Neural cell (in vitro differentiated cells): ENCODE data around the gene LCN10. TPM values are rescaled to one million over a fixed set of nuclear protein-coding genes. Genes with fewer than 3 reads are reported as not detected.

ENCODE experiments used
- H2AFZ ChIP-seq: fragments of 200-600, 300-800 bp; sonication (generic), shearing (Covaris generic); 2 replicates; pipeline ENCODE4 v1.6.0; 2014; ENCODE audit warnings: low read depth, mild to moderate bottlenecking, antibody characterized with exemption, low read length, moderate library complexity
- H3F3A ChIP-seq: fragments of 200-600 bp; shearing (Covaris generic); 2 replicates; pipeline ENCODE4 v1.6.1; 2016; ENCODE audit warnings: mild to moderate bottlenecking, moderate library complexity, mixed read lengths, antibody characterized with exemption, low read length; ENCODE audit not compliant: insufficient read depth, poor library complexity, severe bottlenecking
- H3K27ac ChIP-seq: fragments of 200-600, 300-800 bp; sonication (generic), shearing (Covaris generic); 2 replicates; pipeline ENCODE4 v1.5.1; 2014; ENCODE audit warnings: mild to moderate bottlenecking, low read length, moderate library complexity
- H3K27me3 ChIP-seq: fragments of 300-800, 200-600 bp; sonication (generic), shearing (Covaris generic); 2 replicates; pipeline ENCODE4 v1.6.0; 2014; ENCODE audit warnings: mild to moderate bottlenecking, low read depth, low read length, moderate library complexity; ENCODE audit not compliant: insufficient read depth
- H3K36me3 ChIP-seq: fragments of 300-800, 200-600 bp; sonication (generic), shearing (Covaris generic); 2 replicates; pipeline ENCODE4 v1.5.1; 2014; ENCODE audit warnings: mild to moderate bottlenecking, antibody characterized with exemption, low read length, moderate library complexity; ENCODE audit not compliant: insufficient read depth
- H3K4me2 ChIP-seq: fragments of 300-800, 200-600 bp; sonication (generic), shearing (Covaris generic); 2 replicates; pipeline ENCODE4 v1.6.0; 2014; ENCODE audit warnings: mild to moderate bottlenecking, low read length
- H3K4me3 ChIP-seq: fragments of 300-800, 200-600 bp; sonication (generic), shearing (Covaris generic); 2 replicates; pipeline ENCODE4 v1.5.1; 2014; ENCODE audit warnings: mild to moderate bottlenecking, low read length, moderate library complexity
- H3K79me2 ChIP-seq: fragments of 200-600 bp; shearing (Covaris generic); replicated peaks from 2 replicates; pipeline ENCODE4 v1.6.0; 2014; ENCODE audit warnings: mild to moderate bottlenecking, low read length, moderate library complexity; ENCODE audit not compliant: insufficient read depth
- H3K9ac ChIP-seq: fragments of 300-800, 200-600 bp; sonication (generic), shearing (Covaris generic); 2 replicates; pipeline ENCODE4 v1.6.1; 2016; ENCODE audit warnings: mild to moderate bottlenecking, low read length, mixed read lengths
- H3K9me2 ChIP-seq: fragments of 200-600 bp; shearing (Covaris generic); 2 replicates; pipeline ENCODE4 v1.6.1; 2016; ENCODE audit warnings: mild to moderate bottlenecking, low read length, mixed read lengths; ENCODE audit not compliant: insufficient read depth
- H3K9me3 ChIP-seq: fragments of 200-600, 300-800 bp; sonication (generic), shearing (Covaris generic); 2 replicates; pipeline ENCODE4 v1.6.1; 2016; ENCODE audit warnings: mild to moderate bottlenecking, mixed run types, low read length, moderate library complexity, mixed read lengths
- H4K20me1 ChIP-seq: fragments of 200-600 bp; shearing (Covaris generic); 2 replicates; pipeline ENCODE4 v1.6.1; 2016; ENCODE audit warnings: mild to moderate bottlenecking, mixed run types; ENCODE audit not compliant: insufficient read depth
- CTCF ChIP-seq: fragments of 450-650 bp; IDR thresholded peaks from 2 replicates; pipeline ENCODE4 v1.5.1; 2014; ENCODE audit warnings: antibody characterized with exemption, mild to moderate bottlenecking, moderate library complexity; ENCODE audit not compliant: poor library complexity, severe bottlenecking
- EP300 ChIP-seq: fragments of 450-650 bp; conservative IDR thresholded peaks from 2 replicates; pipeline ENCODE4 v1.6.1; 2014; ENCODE audit warnings: antibody characterized with exemption, mild to moderate bottlenecking, moderate library complexity; ENCODE audit not compliant: poor library complexity, severe bottlenecking
- EZH2 ChIP-seq: fragments of 200-600, 300-800 bp; shearing (Covaris generic), sonication (generic); IDR thresholded peaks from 2 replicates; pipeline ENCODE4 v1.6.1; 2014; ENCODE audit warnings: antibody characterized with exemption, low read length, borderline replicate concordance, mild to moderate bottlenecking; ENCODE audit not compliant: insufficient read depth, poor library complexity, severe bottlenecking
- MXI1 ChIP-seq: fragments of 450-650 bp; conservative IDR thresholded peaks from 2 replicates; pipeline ENCODE4 v1.6.1; 2014; ENCODE audit warnings: antibody characterized with exemption, mild to moderate bottlenecking; ENCODE audit not compliant: poor library complexity, severe bottlenecking
- POLR2AphosphoS5 ChIP-seq: IDR thresholded peaks from 2 replicates; pipeline ENCODE4 v1.6.1; 2012
- RAD21 ChIP-seq: fragments of 450-650 bp; conservative IDR thresholded peaks from 2 replicates; pipeline ENCODE4 v1.6.1; 2014; ENCODE audit warnings: antibody characterized with exemption, mild to moderate bottlenecking, moderate library complexity
- REST ChIP-seq: IDR thresholded peaks from 2 replicates; pipeline ENCODE4 v1.6.1; 2012; ENCODE audit warnings: borderline replicate concordance
- SMC3 ChIP-seq: fragments of 450-650 bp; conservative IDR thresholded peaks from 2 replicates; pipeline ENCODE4 v1.6.1; 2014; ENCODE audit warnings: antibody characterized with exemption, mild to moderate bottlenecking, moderate library complexity; ENCODE audit not compliant: poor library complexity
- TAF1 ChIP-seq: IDR thresholded peaks from 2 replicates; pipeline ENCODE4 v1.6.1; 2012; ENCODE audit warnings: low read depth
- polyA plus RNA-seq: library from polyadenylated mRNA; depleted of rRNA; stranded (reverse); fragments of >200 nt; gene quantifications from 2 replicates; pipeline ENCODE4 v1.2.3, GENCODE V29; 2014

LCN10 gene
- polyA plus RNA-seq, 1 donor from 2014 or later = not detected

- Histone ChIP-seq H3F3A (no peaks in the 10 kb centered on the region), H3K36me3 (no peaks in the 10 kb centered on the region), H3K9me3 (no peaks in the 10 kb centered on the region), H3K9ac (no peak overlapping the region), H3K4me2 (no peak overlapping the region), H4K20me1 (no peaks in the 10 kb centered on the region), H3K9me2 (no peaks in the 10 kb centered on the region), H3K27me3 (no peaks in the 10 kb centered on the region), H3K79me2 (no peaks in the 10 kb centered on the region), H3K4me3 (no peak overlapping the region), H2AFZ (no peak overlapping the region), H3K27ac (no peak overlapping the region)
- TF ChIP-seq TAF1 (no peak), POLR2AphosphoS5 (no peak), EP300 (no peak), RAD21 (no peak), EZH2 (no peak), MXI1 (no peak), SMC3 (no peak), CTCF (no peak), REST (no peak)
These were observed 45.5 kb downstream of the LCN10 start for GRCh38 chr9:136697146-136697820.

GRCh38 chr9:136696502-136696901 lies 46.2 kb downstream of the LCN10 start:
- Histone ChIP-seq H3K9ac (no peak overlapping the region), H3F3A (no peaks in the 10 kb centered on the region), H3K9me2 (no peaks in the 10 kb centered on the region), H4K20me1 (no peaks in the 10 kb centered on the region), H3K27ac (no peak overlapping the region), H3K36me3 (no peaks in the 10 kb centered on the region), H3K79me2 (no peaks in the 10 kb centered on the region), H3K4me2 (no peak overlapping the region), H3K9me3 (no peaks in the 10 kb centered on the region), H3K27me3 (no peaks in the 10 kb centered on the region), H2AFZ (no peak overlapping the region), H3K4me3 (no peak overlapping the region)
- TF ChIP-seq POLR2AphosphoS5 = no peak
- TF ChIP-seq MXI1 = no peak
- no peak for TF ChIP-seq REST
- TF ChIP-seq EP300 = no peak
- TF ChIP-seq TAF1 = no peak
- no peak for TF ChIP-seq CTCF
- no peak for TF ChIP-seq RAD21
- no peak for TF ChIP-seq SMC3
- TF ChIP-seq EZH2 = no peak
